ENCODE results near the gene NAP1L1.
A peak's percentile ranks its signal among the peaks of the same experiment; 100 is the strongest.

NAP1L1 gene

GRCh38 chr12:76085520-76085868 lies 1.0 kb upstream of the NAP1L1 start:
- H3K4me3 ChIP-seq (ENCODE audit: low read depth, low read length) = peak overlapping the region; percentile 88
- DNase-seq (ENCODE audit: low read depth) = no peak
- TF ChIP-seq, protein P1, sequence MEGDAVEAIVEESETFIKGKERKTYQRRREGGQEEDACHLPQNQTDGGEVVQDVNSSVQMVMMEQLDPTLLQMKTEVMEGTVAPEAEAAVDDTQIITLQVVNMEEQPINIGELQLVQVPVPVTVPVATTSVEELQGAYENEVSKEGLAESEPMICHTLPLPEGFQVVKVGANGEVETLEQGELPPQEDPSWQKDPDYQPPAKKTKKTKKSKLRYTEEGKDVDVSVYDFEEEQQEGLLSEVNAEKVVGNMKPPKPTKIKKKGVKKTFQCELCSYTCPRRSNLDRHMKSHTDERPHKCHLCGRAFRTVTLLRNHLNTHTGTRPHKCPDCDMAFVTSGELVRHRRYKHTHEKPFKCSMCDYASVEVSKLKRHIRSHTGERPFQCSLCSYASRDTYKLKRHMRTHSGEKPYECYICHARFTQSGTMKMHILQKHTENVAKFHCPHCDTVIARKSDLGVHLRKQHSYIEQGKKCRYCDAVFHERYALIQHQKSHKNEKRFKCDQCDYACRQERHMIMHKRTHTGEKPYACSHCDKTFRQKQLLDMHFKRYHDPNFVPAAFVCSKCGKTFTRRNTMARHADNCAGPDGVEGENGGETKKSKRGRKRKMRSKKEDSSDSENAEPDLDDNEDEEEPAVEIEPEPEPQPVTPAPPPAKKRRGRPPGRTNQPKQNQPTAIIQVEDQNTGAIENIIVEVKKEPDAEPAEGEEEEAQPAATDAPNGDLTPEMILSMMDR (IDR thresholded peaks at IDR 0.05; ENCODE audit: low read depth, low read length, missing control alignments) = no peak
- in situ Hi-C loops (cut with HindIII; ENCODE audit: low sequenced_read_pairs) = no loop called here

DNA sequence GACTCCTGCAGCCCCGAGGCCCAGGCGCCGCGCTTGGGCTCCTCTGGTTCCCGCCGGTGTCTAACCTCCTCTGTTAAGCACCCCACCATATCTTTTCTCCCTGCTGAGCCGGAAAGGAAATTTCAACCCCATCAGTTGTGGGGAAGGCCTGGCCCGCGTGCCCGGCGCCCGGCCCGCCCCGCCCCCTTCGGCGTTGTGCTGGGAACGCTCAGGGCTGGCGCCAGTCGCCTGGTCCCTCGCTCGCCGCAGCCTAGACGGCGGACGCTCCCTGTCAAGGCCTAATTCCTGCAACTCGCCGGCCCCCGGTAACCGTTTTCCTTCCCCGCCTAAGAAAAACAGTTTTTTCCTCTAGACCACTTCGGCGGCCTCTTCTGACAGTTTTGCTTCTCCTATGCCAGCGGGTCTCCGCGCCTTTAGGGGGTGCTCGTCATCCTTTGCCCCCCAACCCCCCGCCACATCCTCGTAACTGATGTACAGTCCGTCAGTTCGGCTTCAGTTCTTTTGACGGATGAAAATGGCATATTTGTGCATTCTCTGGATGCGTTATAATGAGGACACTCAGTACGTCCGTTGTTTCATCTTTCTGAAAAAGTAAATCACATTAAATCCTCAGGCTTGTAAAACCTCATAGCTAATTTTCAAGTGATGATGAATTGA lies 506 bp upstream of the NAP1L1 start:
- in situ Hi-C loops (cut with HindIII; ENCODE audit: low sequenced_read_pairs) = no loop called here
- peak; percentile 20 for DNase-seq (ENCODE audit: low read depth)

GRCh38 chr12:76083246-76083903 lies 1.1 kb downstream of the NAP1L1 start:
- TF ChIP-seq, protein P1 (IDR thresholded peaks at IDR 0.05; ENCODE audit: low read depth, low read length, missing control alignments) = no peak
- H3K4me3 ChIP-seq (ENCODE audit: low read depth, low read length) = peak overlapping the region; percentile 88
- no peak for DNase-seq (ENCODE audit: low read depth)
- in situ Hi-C loops (cut with HindIII; ENCODE audit: low sequenced_read_pairs) = no loop called here

More for the DNA sequence above, 506 bp upstream of the NAP1L1 start:
- H3K4me3 ChIP-seq (ENCODE audit: low read depth, low read length) = peak overlapping the region; percentile 88
- TF ChIP-seq, protein P1 (IDR thresholded peaks at IDR 0.05; ENCODE audit: low read depth, low read length, missing control alignments) = peak; percentile 44

- no peak overlapping the region for H3K4me3 ChIP-seq (ENCODE audit: low read depth, low read length)
- in situ Hi-C loops (cut with HindIII; ENCODE audit: low sequenced_read_pairs) = no loop called here
- TF ChIP-seq, protein P1 (IDR thresholded peaks at IDR 0.05; ENCODE audit: low read depth, low read length, missing control alignments) = no peak
- DNase-seq (ENCODE audit: low read depth) = no peak
Observed at GRCh38 chr12:76081909-76082308, 2.6 kb downstream of the NAP1L1 start.

GRCh38 chr12:76080729-76081415 lies 3.6 kb downstream of the NAP1L1 start:
- no peak for DNase-seq (ENCODE audit: low read depth)
- in situ Hi-C loops (cut with HindIII; ENCODE audit: low sequenced_read_pairs) = no loop called here
- no peak overlapping the region for H3K4me3 ChIP-seq (ENCODE audit: low read depth, low read length)
- TF ChIP-seq, protein P1 (IDR thresholded peaks at IDR 0.05; ENCODE audit: low read depth, low read length, missing control alignments) = no peak

GRCh38 chr12:76080017-76080728 lies 4.3 kb downstream of the NAP1L1 start:
- in situ Hi-C loops (cut with HindIII; ENCODE audit: low sequenced_read_pairs) = no loop called here
- DNase-seq (ENCODE audit: low read depth) = no peak
- H3K4me3 ChIP-seq (ENCODE audit: low read depth, low read length) = no peak overlapping the region
- TF ChIP-seq, protein P1 (IDR thresholded peaks at IDR 0.05; ENCODE audit: low read depth, low read length, missing control alignments) = no peak
